ENCODE data around the gene HMGXB4.

Gene HMGXB4

DNA sequence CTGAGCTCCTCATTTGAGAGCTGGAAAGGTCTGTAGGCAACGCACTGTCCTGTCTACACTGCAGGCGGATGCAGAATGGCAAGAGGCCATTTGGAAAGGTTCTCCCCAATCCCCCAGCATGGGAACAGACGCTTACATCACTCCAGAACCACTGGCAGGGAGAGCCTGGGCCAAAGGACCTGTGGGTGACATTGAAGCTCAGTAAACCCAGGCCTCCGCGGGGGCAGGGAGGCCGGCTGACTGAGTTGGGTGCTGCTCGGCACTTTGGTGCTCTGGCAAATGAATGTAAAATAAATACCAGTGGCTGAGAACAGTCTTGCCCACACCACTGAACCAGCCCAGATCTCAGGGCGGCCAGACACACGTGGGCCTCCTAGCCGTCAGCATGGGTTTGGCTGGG lies 64.8 kb downstream of the HMGXB4 start:
- DNase-seq (ENCODE audit: extremely low read depth, insufficient read length), result no peak
- Histone ChIP-seq H3K36me3 (ENCODE audit: control insufficient read depth, insufficient read depth, low read length) (peaks cover 13% of the 10 kb centered on the region), H3K4me3 (replicated peaks; ENCODE audit: low read depth, low read length) (no peak overlapping the region), H3K27me3 (replicated peaks; ENCODE audit: control insufficient read depth, insufficient read depth, low read length) (no peaks in the 10 kb centered on the region)
- TF ChIP-seq, protein P1, sequence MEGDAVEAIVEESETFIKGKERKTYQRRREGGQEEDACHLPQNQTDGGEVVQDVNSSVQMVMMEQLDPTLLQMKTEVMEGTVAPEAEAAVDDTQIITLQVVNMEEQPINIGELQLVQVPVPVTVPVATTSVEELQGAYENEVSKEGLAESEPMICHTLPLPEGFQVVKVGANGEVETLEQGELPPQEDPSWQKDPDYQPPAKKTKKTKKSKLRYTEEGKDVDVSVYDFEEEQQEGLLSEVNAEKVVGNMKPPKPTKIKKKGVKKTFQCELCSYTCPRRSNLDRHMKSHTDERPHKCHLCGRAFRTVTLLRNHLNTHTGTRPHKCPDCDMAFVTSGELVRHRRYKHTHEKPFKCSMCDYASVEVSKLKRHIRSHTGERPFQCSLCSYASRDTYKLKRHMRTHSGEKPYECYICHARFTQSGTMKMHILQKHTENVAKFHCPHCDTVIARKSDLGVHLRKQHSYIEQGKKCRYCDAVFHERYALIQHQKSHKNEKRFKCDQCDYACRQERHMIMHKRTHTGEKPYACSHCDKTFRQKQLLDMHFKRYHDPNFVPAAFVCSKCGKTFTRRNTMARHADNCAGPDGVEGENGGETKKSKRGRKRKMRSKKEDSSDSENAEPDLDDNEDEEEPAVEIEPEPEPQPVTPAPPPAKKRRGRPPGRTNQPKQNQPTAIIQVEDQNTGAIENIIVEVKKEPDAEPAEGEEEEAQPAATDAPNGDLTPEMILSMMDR (IDR thresholded peaks at IDR 0.05; ENCODE audit: insufficient read depth, low read length, poor library complexity, severe bottlenecking), result no peak

DNA sequence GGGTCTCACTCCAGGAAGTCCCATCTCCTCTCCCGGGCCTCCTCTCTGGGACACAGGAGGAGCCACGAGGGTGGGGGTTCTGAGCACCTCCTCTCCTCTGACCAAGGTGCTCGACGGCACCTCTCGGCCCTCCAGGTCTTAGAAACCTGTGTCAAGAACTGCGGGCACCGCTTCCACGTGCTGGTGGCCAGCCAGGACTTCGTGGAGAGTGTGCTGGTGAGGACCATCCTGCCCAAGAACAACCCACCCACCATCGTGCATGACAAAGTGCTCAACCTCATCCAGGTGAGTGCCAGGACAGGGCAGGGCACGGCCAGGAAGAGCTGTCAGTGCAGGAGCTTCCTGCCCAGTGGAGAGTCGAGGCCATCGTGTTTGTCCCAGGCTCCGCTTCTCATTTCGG lies 65.6 kb downstream of the HMGXB4 start:
- Histone ChIP-seq H3K36me3 (ENCODE audit: control insufficient read depth, insufficient read depth, low read length) (peaks cover 16% of the 10 kb centered on the region), H3K4me3 (replicated peaks; ENCODE audit: low read depth, low read length) (no peak overlapping the region), H3K27me3 (replicated peaks; ENCODE audit: control insufficient read depth, insufficient read depth, low read length) (no peaks in the 10 kb centered on the region)
- DNase-seq (ENCODE audit: extremely low read depth, insufficient read length), result no peak
- TF ChIP-seq, protein P1 (IDR thresholded peaks at IDR 0.05; ENCODE audit: insufficient read depth, low read length, poor library complexity, severe bottlenecking), result no peak

DNA sequence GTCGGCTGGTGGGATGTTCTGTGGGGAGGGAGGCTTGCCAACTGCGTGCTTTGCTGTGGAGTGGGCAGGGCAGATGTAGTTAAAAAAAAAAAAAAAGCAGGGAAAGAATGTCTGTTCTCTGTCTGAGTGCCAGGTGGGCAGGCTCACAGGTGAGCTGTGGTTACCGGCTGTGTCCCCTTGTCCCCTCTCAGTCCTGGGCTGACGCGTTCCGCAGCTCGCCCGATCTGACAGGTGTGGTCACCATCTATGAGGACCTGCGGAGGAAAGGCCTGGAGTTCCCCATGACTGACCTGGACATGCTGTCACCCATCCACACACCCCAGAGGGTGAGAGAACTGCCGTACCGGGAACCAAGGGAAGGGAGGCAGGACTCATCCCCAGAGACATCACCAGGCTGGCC lies 66.0 kb downstream of the HMGXB4 start:
- H3K36me3 ChIP-seq (ENCODE audit: control insufficient read depth, insufficient read depth, low read length), result peaks cover 19% of the 10 kb centered on the region
- TF ChIP-seq, protein P1 (IDR thresholded peaks at IDR 0.05; ENCODE audit: insufficient read depth, low read length, poor library complexity, severe bottlenecking), result no peak
- H3K27me3 ChIP-seq (replicated peaks; ENCODE audit: control insufficient read depth, insufficient read depth, low read length), result no peaks in the 10 kb centered on the region
- DNase-seq (ENCODE audit: extremely low read depth, insufficient read length), result no peak
- no peak overlapping the region for H3K4me3 ChIP-seq (replicated peaks; ENCODE audit: low read depth, low read length)

DNA sequence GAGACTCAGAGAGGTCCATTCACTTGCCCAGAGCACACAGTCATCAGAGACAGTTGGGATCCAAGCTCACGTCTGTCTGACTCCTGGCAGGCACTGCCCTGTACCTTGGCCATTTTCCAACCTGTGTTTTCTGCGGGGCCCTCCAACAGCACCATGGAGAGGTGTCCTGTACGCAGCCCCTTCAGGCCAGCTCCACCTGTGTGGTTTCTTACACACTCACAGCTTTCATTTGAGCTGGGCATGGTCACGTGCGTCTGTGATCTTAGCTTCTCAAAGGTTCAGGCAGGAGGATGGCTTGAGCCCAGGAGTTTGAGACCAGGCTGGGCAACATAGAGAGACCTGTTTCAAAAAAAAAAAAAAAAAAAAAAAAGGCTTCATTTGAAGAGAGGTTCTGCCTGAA lies 66.8 kb downstream of the HMGXB4 start:
- Histone ChIP-seq H3K36me3 (ENCODE audit: control insufficient read depth, insufficient read depth, low read length) (peaks cover 21% of the 10 kb centered on the region), H3K27me3 (replicated peaks; ENCODE audit: control insufficient read depth, insufficient read depth, low read length) (no peaks in the 10 kb centered on the region), H3K4me3 (replicated peaks; ENCODE audit: low read depth, low read length) (no peak overlapping the region)
- TF ChIP-seq, protein P1 (IDR thresholded peaks at IDR 0.05; ENCODE audit: insufficient read depth, low read length, poor library complexity, severe bottlenecking), result no peak
- no peak for DNase-seq (ENCODE audit: extremely low read depth, insufficient read length)

DNA sequence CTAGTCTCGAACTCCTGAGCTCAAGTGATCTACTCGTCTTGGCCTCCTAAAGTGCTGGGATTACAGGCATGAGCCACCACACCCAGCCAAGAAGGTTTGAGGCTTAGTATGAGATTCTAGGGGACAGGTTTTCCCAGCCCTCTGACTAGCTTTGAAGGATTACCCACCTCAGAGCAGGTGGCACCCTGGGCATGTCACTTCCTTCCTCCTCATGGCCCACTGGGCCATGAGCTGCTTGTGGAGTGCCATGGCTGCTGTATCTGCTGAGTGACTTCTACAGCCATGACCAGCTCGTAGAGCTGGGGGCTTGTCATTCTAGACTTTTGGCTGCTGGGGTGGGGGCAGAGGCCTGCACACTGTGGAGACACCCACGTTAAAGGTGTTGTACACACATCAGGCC lies 67.5 kb downstream of the HMGXB4 start:
- Histone ChIP-seq H3K27me3 (replicated peaks; ENCODE audit: control insufficient read depth, insufficient read depth, low read length) (no peaks in the 10 kb centered on the region), H3K36me3 (ENCODE audit: control insufficient read depth, insufficient read depth, low read length) (peaks cover 18% of the 10 kb centered on the region), H3K4me3 (replicated peaks; ENCODE audit: low read depth, low read length) (no peak overlapping the region)
- TF ChIP-seq, protein P1 (IDR thresholded peaks at IDR 0.05; ENCODE audit: insufficient read depth, low read length, poor library complexity, severe bottlenecking), result no peak
- DNase-seq (ENCODE audit: extremely low read depth, insufficient read length), result no peak

DNA sequence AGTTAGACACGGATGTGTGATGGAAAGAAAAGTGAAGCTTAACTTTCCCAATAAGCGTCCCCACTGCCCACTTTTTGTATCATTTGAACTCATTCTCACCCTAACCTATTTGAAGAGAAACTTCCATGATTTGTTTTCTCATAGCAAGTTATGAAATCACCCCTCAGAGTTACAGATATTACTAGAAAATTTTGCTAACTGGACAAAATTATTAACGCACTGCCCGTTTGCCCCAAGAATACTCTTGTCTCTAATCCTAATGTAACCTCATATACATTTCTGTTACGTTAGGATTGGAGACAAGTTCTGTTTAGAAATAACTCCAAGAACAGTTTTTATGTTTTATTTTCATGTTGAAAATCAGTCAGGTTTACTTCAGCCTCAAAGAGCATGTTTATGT lies 67.9 kb downstream of the HMGXB4 start:
- TF ChIP-seq, protein P1 (IDR thresholded peaks at IDR 0.05; ENCODE audit: insufficient read depth, low read length, poor library complexity, severe bottlenecking), result no peak

More for the DNA sequence above, 67.9 kb downstream of the HMGXB4 start:
- DNase-seq (ENCODE audit: extremely low read depth, insufficient read length), result no peak
- no peaks in the 10 kb centered on the region for H3K27me3 ChIP-seq (replicated peaks; ENCODE audit: control insufficient read depth, insufficient read depth, low read length)
- no peak overlapping the region for H3K4me3 ChIP-seq (replicated peaks; ENCODE audit: low read depth, low read length)
- H3K36me3 ChIP-seq (ENCODE audit: control insufficient read depth, insufficient read depth, low read length), result peaks cover 18% of the 10 kb centered on the region
